ENCODE data around the gene REX1BD. TPM values are rescaled to one million over a fixed set of nuclear protein-coding genes. Genes with fewer than 3 reads are reported as not detected.

REX1BD gene
- polyA plus RNA-seq, 3 donors, result 83.7 to 141 (median 122) TPM

DNA sequence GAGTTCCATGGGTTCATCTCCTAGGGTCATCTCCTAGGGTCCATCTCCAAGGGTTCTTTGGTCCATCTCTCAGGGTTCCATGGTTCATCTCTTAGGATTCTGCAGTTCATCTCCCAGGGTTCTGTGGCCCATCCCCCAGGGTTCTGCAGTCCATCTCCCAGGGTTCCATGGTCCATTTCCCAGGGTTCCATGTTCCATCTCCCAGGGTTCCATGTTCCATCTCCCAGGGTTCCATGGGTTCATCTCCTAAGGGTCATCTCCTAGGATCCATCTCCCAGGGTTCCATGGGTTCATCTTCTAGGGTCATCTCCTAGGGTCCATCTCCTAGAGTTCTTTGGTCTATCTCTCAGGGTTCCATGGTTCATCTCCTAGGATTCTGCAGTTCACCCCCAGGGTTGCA is 29.0 kb downstream of the REX1BD start:
- Histone ChIP-seq H3K4me3 (replicated peaks in 1 of 3; ENCODE audit: low read depth in 2 of 3, low read length in 3 of 3) (no peak overlapping the region), H3K4me2 (replicated peaks; ENCODE audit: extremely low read depth, low read length, poor library complexity, severe bottlenecking) (no peak overlapping the region), H3K4me1 (ENCODE audit: control insufficient read depth in 1 of 2, insufficient read depth in 2 of 2, low read length in 2 of 2) (peaks cover 0 to 5% of the 10 kb centered on the region in 2 donors), H4K20me1 (ENCODE audit: insufficient read depth, low read length) (no peaks in the 10 kb centered on the region), H3K27me3 (ENCODE audit: control insufficient read depth in 2 of 2, insufficient read depth in 2 of 2, low read length in 2 of 2) (peaks cover 20 to 45% of the 10 kb centered on the region in 2 donors), H3K79me2 (ENCODE audit: insufficient read depth, low read length) (no peaks in the 10 kb centered on the region), H3K36me3 (replicated peaks in 1 of 2; ENCODE audit: control insufficient read depth in 1 of 2, insufficient read depth in 2 of 2, low read length in 2 of 2) (no peaks in the 10 kb centered on the region), H3K27ac (ENCODE audit: low read depth in 1 of 2, low read length in 2 of 2) (no peak overlapping the region), H2AFZ (ENCODE audit: insufficient read depth, low read depth, low read length, poor library complexity, severe bottlenecking) (no peak overlapping the region), H3K9me3 (replicated peaks in 1 of 2; ENCODE audit: control insufficient read depth in 1 of 2, insufficient read depth in 1 of 2, low read length in 2 of 2) (peaks cover 6 to 8% of the 10 kb centered on the region in 2 donors), H3K9ac (ENCODE audit: insufficient read depth, low read length, poor library complexity, severe bottlenecking) (no peak overlapping the region)
- no peaks in the 10 kb centered on the region for H3K36me3 Mint-ChIP-seq
- H3K4me3 Mint-ChIP-seq, result no peak overlapping the region
- intact Hi-C loops (cut with micrococcal nuclease), result no loop called here
- H3K9me3 Mint-ChIP-seq, result peaks cover 2 to 20% (median 6%) of the 10 kb centered on the region in 7 donors
- H3K27me3 Mint-ChIP-seq (ENCODE audit: low read depth in 3 of 3), result peaks cover 44 to 70% (median 52%) of the 10 kb centered on the region in 3 donors
- TF ChIP-seq, protein P1, sequence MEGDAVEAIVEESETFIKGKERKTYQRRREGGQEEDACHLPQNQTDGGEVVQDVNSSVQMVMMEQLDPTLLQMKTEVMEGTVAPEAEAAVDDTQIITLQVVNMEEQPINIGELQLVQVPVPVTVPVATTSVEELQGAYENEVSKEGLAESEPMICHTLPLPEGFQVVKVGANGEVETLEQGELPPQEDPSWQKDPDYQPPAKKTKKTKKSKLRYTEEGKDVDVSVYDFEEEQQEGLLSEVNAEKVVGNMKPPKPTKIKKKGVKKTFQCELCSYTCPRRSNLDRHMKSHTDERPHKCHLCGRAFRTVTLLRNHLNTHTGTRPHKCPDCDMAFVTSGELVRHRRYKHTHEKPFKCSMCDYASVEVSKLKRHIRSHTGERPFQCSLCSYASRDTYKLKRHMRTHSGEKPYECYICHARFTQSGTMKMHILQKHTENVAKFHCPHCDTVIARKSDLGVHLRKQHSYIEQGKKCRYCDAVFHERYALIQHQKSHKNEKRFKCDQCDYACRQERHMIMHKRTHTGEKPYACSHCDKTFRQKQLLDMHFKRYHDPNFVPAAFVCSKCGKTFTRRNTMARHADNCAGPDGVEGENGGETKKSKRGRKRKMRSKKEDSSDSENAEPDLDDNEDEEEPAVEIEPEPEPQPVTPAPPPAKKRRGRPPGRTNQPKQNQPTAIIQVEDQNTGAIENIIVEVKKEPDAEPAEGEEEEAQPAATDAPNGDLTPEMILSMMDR (IDR thresholded peaks at IDR 0.05), result no peak
- peaks cover 3% of the 10 kb centered on the region for H3K4me1 Mint-ChIP-seq
- DNase-seq, result no peak
- no peak overlapping the region for H3K27ac Mint-ChIP-seq

DNA sequence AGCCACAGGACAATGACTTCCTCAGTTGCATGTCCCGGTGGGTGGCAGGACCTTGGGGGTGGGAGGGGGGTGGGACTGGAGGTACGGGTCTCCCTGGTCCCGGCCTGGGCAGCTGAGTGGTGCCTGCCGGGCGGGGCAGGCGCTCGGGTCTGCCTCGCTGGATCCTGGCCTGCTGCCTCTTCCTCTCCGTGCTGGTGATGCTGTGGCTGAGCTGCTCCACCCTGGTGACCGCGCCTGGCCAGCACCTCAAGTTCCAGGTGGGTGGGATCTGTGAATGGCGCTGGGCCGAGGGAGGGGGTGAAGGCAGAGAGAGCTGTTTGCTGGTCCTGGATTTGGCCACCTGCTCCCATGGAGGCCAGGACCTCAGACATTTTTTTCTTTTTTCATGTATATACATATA is 29.6 kb downstream of the REX1BD start:
- H3K4me1 Mint-ChIP-seq, result peaks cover 1% of the 10 kb centered on the region
- H3K4me3 Mint-ChIP-seq, result no peak overlapping the region
- no peak overlapping the region for H3K4me3 ChIP-seq (replicated peaks in 1 of 3; ENCODE audit: low read depth in 2 of 3, low read length in 3 of 3)
- TF ChIP-seq, protein P1 (IDR thresholded peaks at IDR 0.05), result no peak
- no peak for DNase-seq
- H4K20me1 ChIP-seq (ENCODE audit: insufficient read depth, low read length), result no peaks in the 10 kb centered on the region
- H3K27ac Mint-ChIP-seq, result no peak overlapping the region
- H3K9me3 ChIP-seq (replicated peaks in 1 of 2; ENCODE audit: control insufficient read depth in 1 of 2, insufficient read depth in 1 of 2, low read length in 2 of 2), result peaks cover 6 to 8% of the 10 kb centered on the region in 2 donors
- H3K27me3 ChIP-seq (ENCODE audit: control insufficient read depth in 2 of 2, insufficient read depth in 2 of 2, low read length in 2 of 2), result peaks cover 16 to 46% of the 10 kb centered on the region in 2 donors
- intact Hi-C loops (cut with micrococcal nuclease), result no loop called here
- H3K9me3 Mint-ChIP-seq, result peaks cover 2 to 18% (median 4%) of the 10 kb centered on the region in 7 donors
- H3K4me1 ChIP-seq (ENCODE audit: control insufficient read depth in 1 of 2, insufficient read depth in 2 of 2, low read length in 2 of 2), result no peaks in the 10 kb centered on the region
- no peak overlapping the region for H2AFZ ChIP-seq (ENCODE audit: insufficient read depth, low read depth, low read length, poor library complexity, severe bottlenecking)
- H3K79me2 ChIP-seq (ENCODE audit: insufficient read depth, low read length), result no peaks in the 10 kb centered on the region
- H3K27ac ChIP-seq (ENCODE audit: low read depth in 1 of 2, low read length in 2 of 2), result no peak overlapping the region
- H3K36me3 Mint-ChIP-seq, result no peaks in the 10 kb centered on the region
- H3K36me3 ChIP-seq (replicated peaks in 1 of 2; ENCODE audit: control insufficient read depth in 1 of 2, insufficient read depth in 2 of 2, low read length in 2 of 2), result no peaks in the 10 kb centered on the region
- H3K9ac ChIP-seq (ENCODE audit: insufficient read depth, low read length, poor library complexity, severe bottlenecking), result no peak overlapping the region
- 98% methylated on average over 7 of the region's 13 CpGs for WGBS (ENCODE audit: insufficient coverage)
- peaks cover 40 to 66% (median 48%) of the 10 kb centered on the region in 3 donors for H3K27me3 Mint-ChIP-seq (ENCODE audit: low read depth in 3 of 3)
- H3K4me2 ChIP-seq (replicated peaks; ENCODE audit: extremely low read depth, low read length, poor library complexity, severe bottlenecking), result no peak overlapping the region

All from CD14-positive monocyte (primary cell).